WTC11 (cell line): Measurements from ENCODE around the gene KIF22. TPM values are rescaled to one million over a fixed set of nuclear protein-coding genes. Genes with fewer than 3 reads are reported as not detected.

Source experiments
- ATAC-seq: fragments of 200-7000 bp; cut with Tn5 transposase; 2 replicates; pipeline ENCODE4 v1.10.0; 2021; ENCODE audit warnings: mild to moderate bottlenecking, moderate library complexity
- CTCF ChIA-PET: fragments of 300-600 bp; sonication (Branson Sonifier 250); formaldehyde crosslinking; loops from one replicate; lab custom pipeline; 2021; ENCODE audit warnings: antibody characterized with exemption; lab: Charles Lee
- POLR2A ChIA-PET: fragments of 350-600 bp; sonication (Branson Sonifier 250); formaldehyde crosslinking; loops from one replicate; lab custom pipeline; 2021; ENCODE audit warnings: antibody characterized with exemption; lab: Charles Lee
- DNase-seq: peaks from one replicate; pipeline ENCODE4 v3.0.0; 2021; ENCODE audit warnings: low spot score
- H3K27ac Mint-ChIP-seq: 2 replicates; pipeline ENCODE4 v1.8.0; 2021; ENCODE audit warnings: mixed read lengths
- H3K27me3 Mint-ChIP-seq: 2 replicates; pipeline ENCODE4 v1.8.0; 2021; ENCODE audit warnings: low read depth, mild to moderate bottlenecking, moderate library complexity, mixed read lengths
- H3K36me3 Mint-ChIP-seq: 2 replicates; pipeline ENCODE4 v1.8.0; 2021; ENCODE audit warnings: mixed read lengths
- H3K4me1 Mint-ChIP-seq: 2 replicates; pipeline ENCODE4 v1.8.0; 2022; ENCODE audit warnings: mixed read lengths
- H3K4me3 Mint-ChIP-seq: 2 replicates; pipeline ENCODE4 v1.8.0; 2021; ENCODE audit warnings: mild to moderate bottlenecking, moderate library complexity, mixed read lengths
- H3K9me3 Mint-ChIP-seq: 2 replicates; pipeline ENCODE4 v1.8.0; 2021; ENCODE audit warnings: mixed read lengths
- ATF2 ChIP-seq: sonication (generic); formaldehyde crosslinking; IDR thresholded peaks from 2 replicates; pipeline ENCODE4 v1.8.1; 2022; ENCODE audit warnings: low read depth, missing genetic modification reagents, borderline replicate concordance
- CDX4 ChIP-seq: fragments of 250-450 bp; sonication (Bioruptor Pico); IDR thresholded peaks from 2 replicates; pipeline ENCODE4 v1.9.0; 2021; ENCODE audit warnings: moderate library complexity, mild to moderate bottlenecking, inconsistent platforms, borderline replicate concordance
- CREB1 ChIP-seq: sonication (generic); formaldehyde crosslinking; IDR thresholded peaks from 2 replicates; pipeline ENCODE4 v1.8.0; 2023; ENCODE audit warnings: mild to moderate bottlenecking, missing genetic modification reagents
- E2F4 ChIP-seq: sonication (generic); formaldehyde crosslinking; IDR thresholded peaks from 2 replicates; pipeline ENCODE4 v1.8.1; 2022; ENCODE audit warnings: low read depth, mild to moderate bottlenecking, moderate library complexity, missing genetic modification reagents, borderline replicate concordance
- EMX1 ChIP-seq: fragments of 250-450 bp; sonication (Bioruptor Pico); IDR thresholded peaks from 2 replicates; pipeline ENCODE4 v1.8.0; 2021; ENCODE audit warnings: mild to moderate bottlenecking
- ERG ChIP-seq: fragments of 250-450 bp; sonication (Bioruptor Pico); IDR thresholded peaks from 2 replicates; pipeline ENCODE4 v1.8.0; 2021; ENCODE audit warnings: mild to moderate bottlenecking
- ESRRA ChIP-seq: sonication (generic); formaldehyde crosslinking; IDR thresholded peaks from 2 replicates; pipeline ENCODE4 v1.8.1; 2022; ENCODE audit warnings: mild to moderate bottlenecking, missing genetic modification reagents, borderline replicate concordance
- ETV6 ChIP-seq: sonication (generic); formaldehyde crosslinking; IDR thresholded peaks from 2 replicates; pipeline ENCODE4 v1.8.1; 2022; ENCODE audit warnings: mild to moderate bottlenecking, missing genetic modification reagents
- GABPB1 ChIP-seq: sonication (generic); formaldehyde crosslinking; IDR thresholded peaks from 2 replicates; pipeline ENCODE4 v1.8.1; 2023; ENCODE audit warnings: mild to moderate bottlenecking, missing genetic modification reagents
- MXD4 ChIP-seq: fragments of 250-450 bp; sonication (Bioruptor Pico); IDR thresholded peaks from 2 replicates; pipeline ENCODE4 v1.8.0; 2021; ENCODE audit warnings: mild to moderate bottlenecking, moderate library complexity, borderline replicate concordance
- MYBL2 ChIP-seq: sonication (generic); formaldehyde crosslinking; IDR thresholded peaks from 2 replicates; pipeline ENCODE4 v1.8.1; 2023; ENCODE audit warnings: mild to moderate bottlenecking, moderate library complexity, missing genetic modification reagents
- NFATC4 ChIP-seq: fragments of 250-450 bp; sonication (Bioruptor Pico); IDR thresholded peaks from 2 replicates; pipeline ENCODE4 v1.9.0; 2021; ENCODE audit warnings: mild to moderate bottlenecking
- NFYB ChIP-seq: sonication (generic); formaldehyde crosslinking; conservative IDR thresholded peaks from 2 replicates; pipeline ENCODE4 v1.8.0; 2022; ENCODE audit warnings: low read depth, missing genetic modification reagents
- NR3C1 ChIP-seq: sonication (generic); formaldehyde crosslinking; conservative IDR thresholded peaks from 2 replicates; pipeline ENCODE4 v1.8.1; 2023; ENCODE audit warnings: low read depth, mild to moderate bottlenecking, missing genetic modification reagents
- PREB ChIP-seq: sonication (generic); formaldehyde crosslinking; IDR thresholded peaks from 2 replicates; pipeline ENCODE4 v1.8.1; 2022; ENCODE audit warnings: mild to moderate bottlenecking, missing genetic modification reagents, moderate library complexity, borderline replicate concordance
- SP1 ChIP-seq: sonication (generic); formaldehyde crosslinking; conservative IDR thresholded peaks from 2 replicates; pipeline ENCODE4 v1.8.1; 2022; ENCODE audit warnings: missing genetic modification reagents
- TEAD1 ChIP-seq: sonication (generic); formaldehyde crosslinking; IDR thresholded peaks from 2 replicates; pipeline ENCODE4 v1.8.0; 2022; ENCODE audit warnings: mild to moderate bottlenecking, missing genetic modification reagents
- ZNF281 ChIP-seq: sonication (generic); formaldehyde crosslinking; IDR thresholded peaks from 2 replicates; pipeline ENCODE4 v1.8.0; 2023; ENCODE audit warnings: mild to moderate bottlenecking, missing genetic modification reagents
- ZNF532 ChIP-seq: fragments of 250-450 bp; sonication (Bioruptor Pico); IDR thresholded peaks from 2 replicates; pipeline ENCODE4 v1.9.0; 2021; ENCODE audit warnings: mild to moderate bottlenecking, borderline replicate concordance
- total RNA-seq: library from RNA; stranded (reverse); gene quantifications from 3 replicates; pipeline ENCODE4 v1.2.3, GENCODE V29; 2021

The KIF22 gene
- total RNA-seq, 1 experiment from 2014 or later, result 182 TPM

GRCh38 chr16:29811170-29811895 is 20.8 kb downstream of the KIF22 start (continued):
- peak; percentile 85; the same call in 1 of the 2 replicates for TF ChIP-seq ZNF532 (CRISPR knock-in tag)
- 0 out of 2 replicates have a peak, but pooled peaks have one; percentile 59 for TF ChIP-seq MYBL2 (CRISPR knock-in tag)
- 0 out of 2 replicates have a peak, but pooled peaks have one; percentile 33 for TF ChIP-seq NFYB
- TF ChIP-seq MXD4 (CRISPR knock-in tag), result no peak
- peak; percentile 11; the same call in 1 of the 2 replicates for TF ChIP-seq TEAD1 (CRISPR knock-in tag)
- TF ChIP-seq CDX4, result no peak
- no peak for TF ChIP-seq ATF2 (CRISPR knock-in tag)
- TF ChIP-seq ERG (CRISPR knock-in tag), result peak; percentile 71; the same call in 1 of the 2 replicates
- peak; percentile 73 for TF ChIP-seq SP1 (CRISPR knock-in tag)
- peak; percentile 94 for TF ChIP-seq NFATC4
- TF ChIP-seq EMX1 (CRISPR knock-in tag), result peak; percentile 87
- TF ChIP-seq E2F4, result 0 out of 2 replicates have a peak, but pooled peaks have one; percentile 9

GRCh38 chr16:29811896-29812665 is 21.5 kb downstream of the KIF22 start, which contains the start of gene PRRT2:
Gene PRRT2 (plus strand): TSS chr16:29812193. CDS start chr16:29813055, 862 bp downstream.
- ATAC-seq (peak; percentile 0), DNase-seq (peak; percentile 77)
- ChIA-PET POLR2A (interaction anchor here (1.6 kb wide), 1 partner anchor 37 kb away, joined by 5 read pairs; no protein-coding TSS in a partner anchor), CTCF (interaction anchor here (0.6 to 5.7 kb wide), 12 partner anchors 22 to 243 kb away, joined by 3 to 81 read pairs (median 8); partner anchors contain the start of genes ASPHD1, KIF22 and SEZ6L2)
- Mint-ChIP-seq H3K9me3 (no peaks in the 10 kb centered on the region), H3K27me3 (no peaks in the 10 kb centered on the region; the same call in 1 of the 2 replicates), H3K4me1 (peaks cover 53% of the 10 kb centered on the region), H3K4me3 (peak within 1 kb of the TSS; percentile 94), H3K36me3 (peaks cover 12% of the 10 kb centered on the region), H3K27ac (peak within 1 kb of the TSS; percentile 95)
- TF ChIP-seq CREB1, result no peak
- no peak for TF ChIP-seq PREB (CRISPR knock-in tag)
- TF ChIP-seq ESRRA (CRISPR knock-in tag), result no peak
- no peak for TF ChIP-seq ETV6 (CRISPR knock-in tag)
- no peak for TF ChIP-seq ZNF281 (CRISPR knock-in tag)
- TF ChIP-seq GABPB1 (CRISPR knock-in tag), result no peak
- TF ChIP-seq ERG (CRISPR knock-in tag), result no peak
- no peak for TF ChIP-seq NR3C1 (CRISPR knock-in tag)
